NCI-H2081 (cell line): ENCODE data around the gene GON7.

Source experiments
- DNase-seq, 2 experiments: peaks; one replicate each; lab custom pipeline; 2025; lab: John Stamatoyannopoulos, UW

Gene GON7

DNA sequence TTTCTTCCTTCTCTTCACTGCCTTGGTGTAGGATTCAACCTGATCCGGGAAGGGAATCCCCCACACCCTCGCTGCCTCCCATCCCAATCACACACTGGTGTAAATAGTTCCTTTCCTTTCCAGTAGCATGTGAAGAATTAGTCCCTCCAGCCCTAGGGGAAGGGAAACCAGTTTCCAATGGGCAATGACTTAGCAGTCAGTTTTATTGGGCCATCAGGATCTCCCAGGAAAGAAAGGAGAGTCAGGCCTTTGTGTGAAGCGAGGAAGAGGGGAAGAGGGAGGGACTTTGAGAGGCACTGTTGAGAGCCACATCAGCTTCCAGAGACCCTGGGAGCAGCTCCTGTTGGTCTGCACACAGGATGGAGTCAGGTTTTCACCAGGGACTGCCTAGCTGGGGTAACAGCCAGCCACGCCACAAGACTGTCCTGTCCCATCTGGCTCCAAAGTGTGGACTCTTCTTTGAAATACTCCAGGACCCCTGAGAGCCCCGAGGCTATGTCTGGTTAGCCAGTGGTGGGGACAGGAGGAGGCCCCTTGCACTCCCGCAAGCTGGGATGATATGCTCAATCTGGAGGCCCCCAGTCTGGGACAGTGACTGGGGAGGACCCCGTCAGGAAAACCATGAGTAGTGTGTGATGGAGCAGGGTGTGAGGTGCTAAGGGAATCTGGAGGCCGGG is 50.0 kb downstream of the GON7 start:
- no peak for DNase-seq

DNA sequence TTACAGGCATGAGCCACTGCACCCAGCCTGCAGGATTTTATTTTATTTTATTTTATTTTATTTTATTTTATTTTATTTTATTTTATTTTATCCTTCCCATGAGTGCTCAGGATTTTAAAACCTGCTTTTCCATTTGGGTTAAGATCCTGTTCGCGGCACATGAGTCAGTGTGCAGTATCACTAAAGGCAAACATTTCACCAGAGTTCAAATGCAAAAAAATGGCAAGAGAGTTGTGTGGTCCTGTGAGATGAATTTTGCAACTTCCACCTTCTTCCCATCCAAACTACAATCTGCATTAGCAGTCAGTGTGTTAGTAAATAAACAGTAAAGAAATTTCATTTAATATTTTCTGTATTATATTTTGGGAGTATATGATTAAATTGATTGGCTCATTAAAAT is 51.2 kb downstream of the GON7 start:
- no peak for DNase-seq

- no peak for DNase-seq
These were observed 53.7 kb downstream of the GON7 start for GRCh38 chr14:93153121-93153520.
